Immature natural killer cell (primary cell): ENCODE measurements around the gene SPOUT1. TPM values are rescaled to one million over a fixed set of nuclear protein-coding genes. Genes with fewer than 3 reads are reported as not detected.

Experiments
- polyA plus RNA-seq, 3 donors: library from polyadenylated mRNA; unstranded; fragments of 300-500 nt; fragmentation: Illumina TruSeq; gene quantifications; one replicate each; pipeline ENCODE4 v1.2.3, GENCODE V29; 2021

SPOUT1 gene
- polyA plus RNA-seq, 3 donors from 2014 or later: 54.2 to 82.1 (median 64.7) TPM

Other genes starting within 250 kb of the SPOUT1 start
- gene DYNC2I2, start 172.9 kb downstream of the SPOUT1 start, polyA plus RNA-seq: 10 to 100 TPM in 1 of 3 donors, 1 to 10 TPM in 2; 1.6 to 10.8 (median 4.7) TPM
- gene SET, start 140.6 kb downstream of the SPOUT1 start, polyA plus RNA-seq: 100 to 1,000 TPM; 151 to 233 (median 232) TPM
- gene PKN3, start 127.3 kb downstream of the SPOUT1 start, polyA plus RNA-seq: 1 to 10 TPM; 2.1 to 3.9 (median 2.9) TPM
- 10 to 100 TPM; 63.7 to 76.6 (median 66.6) TPM for gene ZDHHC12, start 105.7 kb downstream of the SPOUT1 start, polyA plus RNA-seq
- 10 to 100 TPM; 28.5 to 51.5 (median 43.0) TPM for gene ZER1, start 57.9 kb downstream of the SPOUT1 start, polyA plus RNA-seq
- 10 to 100 TPM; 16.4 to 30.7 (median 19.4) TPM for gene TBC1D13, start 42.5 kb downstream of the SPOUT1 start, polyA plus RNA-seq
- 10 to 100 TPM; 18.4 to 34.0 (median 24.7) TPM for gene ENDOG, start 11.3 kb downstream of the SPOUT1 start, polyA plus RNA-seq
- 10 to 100 TPM in 1 of 3 donors, 1 to 10 TPM in 2; 9.6 to 10.1 (median 10.0) TPM for gene KYAT1, start 52.2 kb upstream of the SPOUT1 start, polyA plus RNA-seq
- gene LRRC8A, start 52.3 kb upstream of the SPOUT1 start, polyA plus RNA-seq: 10 to 100 TPM; 29.3 to 98.2 (median 34.6) TPM
- 1 to 10 TPM; 2.7 to 7.1 (median 4.1) TPM for gene PHYHD1, start 91.2 kb upstream of the SPOUT1 start, polyA plus RNA-seq
- gene DOLK, start 117.8 kb upstream of the SPOUT1 start, polyA plus RNA-seq: 10 to 100 TPM in 1 of 3 donors, 1 to 10 TPM in 2; 9.5 to 18.0 (median 10.0) TPM
- gene NUP188, start 117.9 kb upstream of the SPOUT1 start, polyA plus RNA-seq: 10 to 100 TPM; 12.2 to 31.8 (median 18.6) TPM
- gene SH3GLB2, start 198.5 kb upstream of the SPOUT1 start, polyA plus RNA-seq: 10 to 100 TPM; 20.4 to 42.2 (median 24.1) TPM
- 1 to 10 TPM; 4.8 to 9.1 (median 6.9) TPM for gene MIGA2, start 206.8 kb upstream of the SPOUT1 start, polyA plus RNA-seq